Neural cell (in vitro differentiated cells): Measurements from ENCODE around the gene AGFG1. TPM values are rescaled to one million over a fixed set of nuclear protein-coding genes. Genes with fewer than 3 reads are reported as not detected.

Source experiments
- H2AFZ ChIP-seq: fragments of 200-600, 300-800 bp; sonication (generic), shearing (Covaris generic); 2 replicates; pipeline ENCODE4 v1.6.0; 2014; ENCODE audit warnings: low read depth, mild to moderate bottlenecking, antibody characterized with exemption, low read length, moderate library complexity
- H3F3A ChIP-seq: fragments of 200-600 bp; shearing (Covaris generic); 2 replicates; pipeline ENCODE4 v1.6.1; 2016; ENCODE audit warnings: mild to moderate bottlenecking, moderate library complexity, mixed read lengths, antibody characterized with exemption, low read length; ENCODE audit not compliant: insufficient read depth, poor library complexity, severe bottlenecking
- H3K27ac ChIP-seq: fragments of 200-600, 300-800 bp; sonication (generic), shearing (Covaris generic); 2 replicates; pipeline ENCODE4 v1.5.1; 2014; ENCODE audit warnings: mild to moderate bottlenecking, low read length, moderate library complexity
- H3K27me3 ChIP-seq: fragments of 300-800, 200-600 bp; sonication (generic), shearing (Covaris generic); 2 replicates; pipeline ENCODE4 v1.6.0; 2014; ENCODE audit warnings: mild to moderate bottlenecking, low read depth, low read length, moderate library complexity; ENCODE audit not compliant: insufficient read depth
- H3K36me3 ChIP-seq: fragments of 300-800, 200-600 bp; sonication (generic), shearing (Covaris generic); 2 replicates; pipeline ENCODE4 v1.5.1; 2014; ENCODE audit warnings: mild to moderate bottlenecking, antibody characterized with exemption, low read length, moderate library complexity; ENCODE audit not compliant: insufficient read depth
- H3K4me2 ChIP-seq: fragments of 300-800, 200-600 bp; sonication (generic), shearing (Covaris generic); 2 replicates; pipeline ENCODE4 v1.6.0; 2014; ENCODE audit warnings: mild to moderate bottlenecking, low read length
- H3K4me3 ChIP-seq: fragments of 300-800, 200-600 bp; sonication (generic), shearing (Covaris generic); 2 replicates; pipeline ENCODE4 v1.5.1; 2014; ENCODE audit warnings: mild to moderate bottlenecking, low read length, moderate library complexity
- H3K79me2 ChIP-seq: fragments of 200-600 bp; shearing (Covaris generic); replicated peaks from 2 replicates; pipeline ENCODE4 v1.6.0; 2014; ENCODE audit warnings: mild to moderate bottlenecking, low read length, moderate library complexity; ENCODE audit not compliant: insufficient read depth
- H3K9ac ChIP-seq: fragments of 300-800, 200-600 bp; sonication (generic), shearing (Covaris generic); 2 replicates; pipeline ENCODE4 v1.6.1; 2016; ENCODE audit warnings: mild to moderate bottlenecking, low read length, mixed read lengths
- H3K9me2 ChIP-seq: fragments of 200-600 bp; shearing (Covaris generic); 2 replicates; pipeline ENCODE4 v1.6.1; 2016; ENCODE audit warnings: mild to moderate bottlenecking, low read length, mixed read lengths; ENCODE audit not compliant: insufficient read depth
- H3K9me3 ChIP-seq: fragments of 200-600, 300-800 bp; sonication (generic), shearing (Covaris generic); 2 replicates; pipeline ENCODE4 v1.6.1; 2016; ENCODE audit warnings: mild to moderate bottlenecking, mixed run types, low read length, moderate library complexity, mixed read lengths
- H4K20me1 ChIP-seq: fragments of 200-600 bp; shearing (Covaris generic); 2 replicates; pipeline ENCODE4 v1.6.1; 2016; ENCODE audit warnings: mild to moderate bottlenecking, mixed run types; ENCODE audit not compliant: insufficient read depth
- EP300 ChIP-seq: fragments of 450-650 bp; conservative IDR thresholded peaks from 2 replicates; pipeline ENCODE4 v1.6.1; 2014; ENCODE audit warnings: antibody characterized with exemption, mild to moderate bottlenecking, moderate library complexity; ENCODE audit not compliant: poor library complexity, severe bottlenecking
- EZH2 ChIP-seq: fragments of 200-600, 300-800 bp; shearing (Covaris generic), sonication (generic); IDR thresholded peaks from 2 replicates; pipeline ENCODE4 v1.6.1; 2014; ENCODE audit warnings: antibody characterized with exemption, low read length, borderline replicate concordance, mild to moderate bottlenecking; ENCODE audit not compliant: insufficient read depth, poor library complexity, severe bottlenecking
- MXI1 ChIP-seq: fragments of 450-650 bp; conservative IDR thresholded peaks from 2 replicates; pipeline ENCODE4 v1.6.1; 2014; ENCODE audit warnings: antibody characterized with exemption, mild to moderate bottlenecking; ENCODE audit not compliant: poor library complexity, severe bottlenecking
- POLR2AphosphoS5 ChIP-seq: IDR thresholded peaks from 2 replicates; pipeline ENCODE4 v1.6.1; 2012
- RAD21 ChIP-seq: fragments of 450-650 bp; conservative IDR thresholded peaks from 2 replicates; pipeline ENCODE4 v1.6.1; 2014; ENCODE audit warnings: antibody characterized with exemption, mild to moderate bottlenecking, moderate library complexity
- SMC3 ChIP-seq: fragments of 450-650 bp; conservative IDR thresholded peaks from 2 replicates; pipeline ENCODE4 v1.6.1; 2014; ENCODE audit warnings: antibody characterized with exemption, mild to moderate bottlenecking, moderate library complexity; ENCODE audit not compliant: poor library complexity
- TAF1 ChIP-seq: IDR thresholded peaks from 2 replicates; pipeline ENCODE4 v1.6.1; 2012; ENCODE audit warnings: low read depth
- polyA plus RNA-seq: library from polyadenylated mRNA; depleted of rRNA; stranded (reverse); fragments of >200 nt; gene quantifications from 2 replicates; pipeline ENCODE4 v1.2.3, GENCODE V29; 2014
- TF ChIP-seq, protein P1 (sequence below): fragments of 450-650 bp; IDR thresholded peaks from 2 replicates; pipeline ENCODE4 v1.5.1; 2014; ENCODE audit warnings: antibody characterized with exemption, mild to moderate bottlenecking, moderate library complexity; ENCODE audit not compliant: poor library complexity, severe bottlenecking
- TF ChIP-seq, protein P2 (sequence below): IDR thresholded peaks from 2 replicates; pipeline ENCODE4 v1.6.1; 2012; ENCODE audit warnings: borderline replicate concordance

The AGFG1 gene
- polyA plus RNA-seq, 1 donor from 2014 or later, result 106 TPM

DNA sequence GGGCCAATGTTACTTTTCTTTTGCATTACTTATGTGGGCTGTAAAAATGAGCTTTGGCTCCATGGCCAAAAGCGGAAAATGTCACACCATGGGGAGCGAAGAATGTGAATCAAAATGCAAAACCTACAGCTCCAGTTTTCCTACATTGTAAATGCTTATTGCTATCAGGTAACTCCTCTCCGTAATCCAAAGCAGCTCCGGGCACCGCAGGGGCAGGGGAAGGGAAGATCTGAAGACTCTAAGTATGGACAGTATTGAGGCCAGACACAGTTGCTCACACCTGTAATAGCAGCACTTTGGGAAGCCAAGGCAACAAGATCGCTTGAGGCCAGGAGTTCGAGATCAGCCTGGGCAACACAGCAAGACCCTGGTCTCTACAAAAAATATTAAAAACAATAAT is 7.1 kb upstream of the AGFG1 start:
- Histone ChIP-seq H3K9ac (no peak overlapping the region), H3K9me3 (no peaks in the 10 kb centered on the region), H3K9me2 (no peaks in the 10 kb centered on the region), H3K4me3 (no peak overlapping the region), H3K27ac (no peak overlapping the region), H3F3A (no peaks in the 10 kb centered on the region), H3K4me2 (no peak overlapping the region), H3K36me3 (no peaks in the 10 kb centered on the region), H3K27me3 (no peaks in the 10 kb centered on the region), H3K79me2 (no peaks in the 10 kb centered on the region), H4K20me1 (no peaks in the 10 kb centered on the region), H2AFZ (no peak overlapping the region)
- TF ChIP-seq, protein P1, sequence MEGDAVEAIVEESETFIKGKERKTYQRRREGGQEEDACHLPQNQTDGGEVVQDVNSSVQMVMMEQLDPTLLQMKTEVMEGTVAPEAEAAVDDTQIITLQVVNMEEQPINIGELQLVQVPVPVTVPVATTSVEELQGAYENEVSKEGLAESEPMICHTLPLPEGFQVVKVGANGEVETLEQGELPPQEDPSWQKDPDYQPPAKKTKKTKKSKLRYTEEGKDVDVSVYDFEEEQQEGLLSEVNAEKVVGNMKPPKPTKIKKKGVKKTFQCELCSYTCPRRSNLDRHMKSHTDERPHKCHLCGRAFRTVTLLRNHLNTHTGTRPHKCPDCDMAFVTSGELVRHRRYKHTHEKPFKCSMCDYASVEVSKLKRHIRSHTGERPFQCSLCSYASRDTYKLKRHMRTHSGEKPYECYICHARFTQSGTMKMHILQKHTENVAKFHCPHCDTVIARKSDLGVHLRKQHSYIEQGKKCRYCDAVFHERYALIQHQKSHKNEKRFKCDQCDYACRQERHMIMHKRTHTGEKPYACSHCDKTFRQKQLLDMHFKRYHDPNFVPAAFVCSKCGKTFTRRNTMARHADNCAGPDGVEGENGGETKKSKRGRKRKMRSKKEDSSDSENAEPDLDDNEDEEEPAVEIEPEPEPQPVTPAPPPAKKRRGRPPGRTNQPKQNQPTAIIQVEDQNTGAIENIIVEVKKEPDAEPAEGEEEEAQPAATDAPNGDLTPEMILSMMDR, result no peak
- TF ChIP-seq EP300, result no peak
- TF ChIP-seq, protein P2, sequence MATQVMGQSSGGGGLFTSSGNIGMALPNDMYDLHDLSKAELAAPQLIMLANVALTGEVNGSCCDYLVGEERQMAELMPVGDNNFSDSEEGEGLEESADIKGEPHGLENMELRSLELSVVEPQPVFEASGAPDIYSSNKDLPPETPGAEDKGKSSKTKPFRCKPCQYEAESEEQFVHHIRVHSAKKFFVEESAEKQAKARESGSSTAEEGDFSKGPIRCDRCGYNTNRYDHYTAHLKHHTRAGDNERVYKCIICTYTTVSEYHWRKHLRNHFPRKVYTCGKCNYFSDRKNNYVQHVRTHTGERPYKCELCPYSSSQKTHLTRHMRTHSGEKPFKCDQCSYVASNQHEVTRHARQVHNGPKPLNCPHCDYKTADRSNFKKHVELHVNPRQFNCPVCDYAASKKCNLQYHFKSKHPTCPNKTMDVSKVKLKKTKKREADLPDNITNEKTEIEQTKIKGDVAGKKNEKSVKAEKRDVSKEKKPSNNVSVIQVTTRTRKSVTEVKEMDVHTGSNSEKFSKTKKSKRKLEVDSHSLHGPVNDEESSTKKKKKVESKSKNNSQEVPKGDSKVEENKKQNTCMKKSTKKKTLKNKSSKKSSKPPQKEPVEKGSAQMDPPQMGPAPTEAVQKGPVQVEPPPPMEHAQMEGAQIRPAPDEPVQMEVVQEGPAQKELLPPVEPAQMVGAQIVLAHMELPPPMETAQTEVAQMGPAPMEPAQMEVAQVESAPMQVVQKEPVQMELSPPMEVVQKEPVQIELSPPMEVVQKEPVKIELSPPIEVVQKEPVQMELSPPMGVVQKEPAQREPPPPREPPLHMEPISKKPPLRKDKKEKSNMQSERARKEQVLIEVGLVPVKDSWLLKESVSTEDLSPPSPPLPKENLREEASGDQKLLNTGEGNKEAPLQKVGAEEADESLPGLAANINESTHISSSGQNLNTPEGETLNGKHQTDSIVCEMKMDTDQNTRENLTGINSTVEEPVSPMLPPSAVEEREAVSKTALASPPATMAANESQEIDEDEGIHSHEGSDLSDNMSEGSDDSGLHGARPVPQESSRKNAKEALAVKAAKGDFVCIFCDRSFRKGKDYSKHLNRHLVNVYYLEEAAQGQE, result no peak
- TF ChIP-seq TAF1, result no peak
- no peak for TF ChIP-seq EZH2
- no peak for TF ChIP-seq MXI1
- no peak for TF ChIP-seq SMC3

DNA sequence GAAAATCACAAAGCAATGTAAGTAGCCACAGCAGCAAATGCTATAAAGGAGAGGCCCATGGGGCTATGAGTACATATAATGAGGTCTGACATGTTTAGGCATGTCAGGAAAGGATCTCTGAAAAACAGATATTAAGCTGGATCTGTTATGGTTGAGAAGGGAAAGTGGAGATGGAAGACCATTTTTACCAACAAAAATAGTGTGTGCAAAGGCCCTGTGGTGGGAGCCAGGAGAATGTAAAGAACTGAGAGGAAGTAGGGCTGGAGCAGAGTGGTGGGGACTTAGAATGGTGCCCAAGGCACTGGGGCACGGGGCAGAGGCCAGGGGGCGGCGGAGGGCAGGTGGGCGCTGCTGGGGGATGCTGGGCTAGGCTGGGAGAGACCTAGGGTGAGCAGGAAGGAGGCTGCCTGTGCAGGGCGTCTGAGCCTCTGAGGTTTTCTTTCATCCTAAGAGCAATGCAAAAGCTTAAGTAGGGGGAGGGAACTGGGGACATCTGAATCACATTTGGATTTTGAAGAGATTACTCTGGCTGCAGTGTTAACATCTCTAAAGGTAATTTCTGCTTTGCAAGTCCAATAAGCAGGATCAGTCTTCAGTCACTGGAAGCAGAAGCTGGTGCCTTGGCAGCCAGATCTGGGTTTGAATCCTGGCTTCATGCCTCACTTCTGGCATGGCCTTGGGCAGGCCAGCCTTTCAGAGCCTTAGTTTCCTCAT is 4.9 kb upstream of the AGFG1 start:
- Histone ChIP-seq H3K27ac (no peak overlapping the region), H3K9me3 (no peaks in the 10 kb centered on the region), H3K9me2 (no peaks in the 10 kb centered on the region), H3K36me3 (no peaks in the 10 kb centered on the region), H3K79me2 (no peaks in the 10 kb centered on the region), H3F3A (no peaks in the 10 kb centered on the region), H3K27me3 (no peaks in the 10 kb centered on the region), H4K20me1 (no peaks in the 10 kb centered on the region), H3K9ac (no peak overlapping the region), H3K4me2 (no peak overlapping the region), H3K4me3 (no peak overlapping the region), H2AFZ (no peak overlapping the region)
- TF ChIP-seq, protein P2, result no peak
- TF ChIP-seq TAF1 (no peak), MXI1 (no peak), RAD21 (no peak), POLR2AphosphoS5 (no peak), EP300 (no peak), EZH2 (no peak), SMC3 (no peak)
- TF ChIP-seq, protein P1, result no peak
